ENCODE results near the gene PCDHB9. TPM values are rescaled to one million over a fixed set of nuclear protein-coding genes. Genes with fewer than 3 reads are reported as not detected.
"Not testable (repeated sequence)": the region's sequence is repeated elsewhere in the genome, so short reads cannot be mapped to it uniquely, and the experiment has no call there.

The PCDHB9 gene
- total and polyA plus RNA-seq, 8 donors = 1.3 to 5.1 (median 4.1) TPM

DNA sequence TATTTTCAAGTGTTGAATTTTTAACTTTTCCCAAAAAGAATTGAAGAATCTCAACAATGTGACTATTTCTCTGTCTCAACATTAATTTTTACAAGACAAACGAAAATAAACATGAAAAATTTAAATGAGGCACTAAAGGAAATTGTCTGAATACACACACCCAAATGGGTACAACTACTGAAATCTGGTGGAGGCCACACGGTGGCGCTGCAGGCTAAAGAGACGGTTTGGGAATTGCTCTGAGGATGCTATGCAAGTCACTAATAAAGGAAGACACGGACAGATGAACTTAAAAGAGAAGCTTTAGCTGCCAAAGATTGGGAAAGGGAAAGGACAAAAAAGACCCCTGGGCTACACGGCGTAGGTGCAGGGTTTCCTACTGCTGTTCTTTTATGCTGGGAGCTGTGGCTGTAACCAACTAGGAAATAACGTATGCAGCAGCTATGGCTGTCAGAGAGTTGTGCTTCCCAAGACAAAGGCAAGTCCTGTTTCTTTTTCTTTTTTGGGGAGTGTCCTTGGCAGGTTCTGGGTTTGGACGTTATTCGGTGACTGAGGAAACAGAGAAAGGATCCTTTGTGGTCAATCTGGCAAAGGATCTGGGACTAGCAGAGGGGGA is 5.3 kb downstream of the PCDHB9 start, which contains the start of gene PCDHB10:
Gene PCDHB10, plus strand, starts transcription at position 244 of the 616 bp plus-strand sequence. Its CDS starts 200 bp downstream, at position 444.
- Histone ChIP-seq H3K4me3 (no peak within 1 kb of the TSS), H3K9me3 (peaks cover 0 to 72% of the 10 kb centered on the region in 2 donors), H3K27ac (no peak within 1 kb of the TSS), H3K4me1 (no peaks in the 10 kb centered on the region), H3K36me3 (no peaks in the 10 kb centered on the region), H3K27me3 (peaks cover 3 to 38% of the 10 kb centered on the region in 2 donors)
- TF ChIP-seq, protein P1, sequence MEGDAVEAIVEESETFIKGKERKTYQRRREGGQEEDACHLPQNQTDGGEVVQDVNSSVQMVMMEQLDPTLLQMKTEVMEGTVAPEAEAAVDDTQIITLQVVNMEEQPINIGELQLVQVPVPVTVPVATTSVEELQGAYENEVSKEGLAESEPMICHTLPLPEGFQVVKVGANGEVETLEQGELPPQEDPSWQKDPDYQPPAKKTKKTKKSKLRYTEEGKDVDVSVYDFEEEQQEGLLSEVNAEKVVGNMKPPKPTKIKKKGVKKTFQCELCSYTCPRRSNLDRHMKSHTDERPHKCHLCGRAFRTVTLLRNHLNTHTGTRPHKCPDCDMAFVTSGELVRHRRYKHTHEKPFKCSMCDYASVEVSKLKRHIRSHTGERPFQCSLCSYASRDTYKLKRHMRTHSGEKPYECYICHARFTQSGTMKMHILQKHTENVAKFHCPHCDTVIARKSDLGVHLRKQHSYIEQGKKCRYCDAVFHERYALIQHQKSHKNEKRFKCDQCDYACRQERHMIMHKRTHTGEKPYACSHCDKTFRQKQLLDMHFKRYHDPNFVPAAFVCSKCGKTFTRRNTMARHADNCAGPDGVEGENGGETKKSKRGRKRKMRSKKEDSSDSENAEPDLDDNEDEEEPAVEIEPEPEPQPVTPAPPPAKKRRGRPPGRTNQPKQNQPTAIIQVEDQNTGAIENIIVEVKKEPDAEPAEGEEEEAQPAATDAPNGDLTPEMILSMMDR (IDR thresholded peaks at IDR 0.05) = peak in 1 of 2 donors; percentile 13
- intact Hi-C loops (cut with DNase I) = no loop called here
- ATAC-seq = no peak
- peak in 1 of 4 donors; percentile 29 for DNase-seq

DNA sequence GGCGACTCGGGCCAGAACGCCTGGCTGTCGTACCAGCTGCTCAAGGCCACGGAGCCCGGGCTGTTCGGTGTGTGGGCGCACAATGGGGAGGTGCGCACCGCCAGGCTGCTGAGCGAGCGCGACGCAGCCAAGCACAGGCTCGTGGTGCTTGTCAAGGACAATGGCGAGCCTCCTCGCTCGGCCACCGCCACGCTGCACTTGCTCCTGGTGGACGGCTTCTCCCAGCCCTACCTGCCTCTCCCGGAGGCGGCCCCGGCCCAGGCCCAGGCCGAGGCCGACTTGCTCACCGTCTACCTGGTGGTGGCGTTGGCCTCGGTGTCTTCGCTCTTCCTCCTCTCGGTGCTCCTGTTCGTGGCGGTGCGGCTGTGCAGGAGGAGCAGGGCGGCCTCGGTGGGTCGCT is 7.4 kb downstream of the PCDHB9 start:
- H3K27ac ChIP-seq; H3K4me3 ChIP-seq; intact Hi-C loops (cut with DNase I); H3K4me1 ChIP-seq; DNase-seq; ATAC-seq; H3K36me3 ChIP-seq: not testable (repeated sequence)
- peaks cover 3 to 29% of the 10 kb centered on the region in 2 donors for H3K27me3 ChIP-seq
- H3K9me3 ChIP-seq = peaks cover 5 to 86% of the 10 kb centered on the region in 2 donors

DNA sequence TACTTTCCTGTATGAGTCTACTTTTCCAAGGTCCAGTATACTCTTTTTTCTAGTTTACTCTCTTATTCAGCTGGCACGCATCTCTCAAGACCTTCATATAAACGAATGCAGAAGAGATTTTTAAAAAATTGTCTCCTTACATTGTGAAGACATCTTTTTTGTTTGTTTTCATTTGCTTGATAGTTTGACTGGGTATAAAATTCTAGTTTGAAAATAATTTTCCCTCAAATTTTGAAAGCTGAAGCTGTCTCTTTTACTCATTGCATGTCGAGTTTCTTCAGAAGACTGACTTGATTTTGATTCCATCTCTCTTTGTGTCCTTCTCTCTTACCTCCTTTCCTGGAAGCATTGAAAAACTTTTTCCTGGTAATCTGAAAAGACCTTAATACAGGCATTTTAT is 9.4 kb downstream of the PCDHB9 start:
- TF ChIP-seq, protein P1 (IDR thresholded peaks at IDR 0.05) = no peak
- Histone ChIP-seq H3K27me3 (peaks cover 0 to 36% of the 10 kb centered on the region in 2 donors), H3K27ac (no peak overlapping the region), H3K36me3 (no peaks in the 10 kb centered on the region), H3K4me1 (no peaks in the 10 kb centered on the region), H3K9me3 (peaks cover 5 to 84% of the 10 kb centered on the region in 2 donors), H3K4me3 (no peak overlapping the region)
- intact Hi-C loops (cut with DNase I) = no loop called here
- no peak for ATAC-seq
- no peak for DNase-seq

DNA sequence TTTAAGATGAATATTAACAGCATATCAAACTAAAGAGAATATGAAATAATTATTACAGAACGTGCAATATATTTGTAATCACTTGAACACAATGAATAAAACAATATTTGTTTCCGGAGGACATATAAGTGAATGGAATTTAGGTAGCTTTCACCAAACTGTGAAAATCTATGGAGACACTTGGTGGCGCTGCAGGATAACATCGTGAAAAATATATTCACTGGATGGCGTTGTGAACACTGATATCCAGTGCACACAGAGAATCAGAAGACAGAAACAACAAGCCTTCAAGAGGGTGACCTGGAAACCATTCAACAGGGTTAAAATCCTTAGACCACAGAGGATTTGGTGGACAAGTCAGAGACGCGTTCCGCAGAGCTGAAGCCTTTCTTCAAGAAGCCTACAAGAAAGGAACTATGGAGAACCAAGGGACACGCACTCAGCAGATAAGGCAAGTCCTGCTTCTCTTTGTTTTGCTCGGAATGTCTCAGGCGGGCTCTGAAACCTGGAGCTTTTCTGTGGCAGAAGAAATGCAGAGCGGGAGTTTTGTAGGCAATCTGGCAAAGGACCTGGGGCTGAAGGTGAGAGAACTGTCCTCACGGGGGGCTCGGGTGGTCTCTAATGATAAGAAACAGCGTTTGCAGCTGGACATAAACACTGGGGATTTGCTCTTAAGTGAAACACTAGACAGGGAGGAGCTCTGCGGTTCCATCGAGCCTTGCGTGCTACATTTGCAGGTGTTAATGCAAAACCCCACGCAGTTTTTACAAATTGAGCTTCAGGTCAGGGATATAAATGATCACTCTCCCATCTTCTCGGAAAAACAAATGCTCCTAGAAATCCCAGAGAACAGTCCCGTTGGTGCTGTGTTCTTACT is 12.6 kb downstream of the PCDHB9 start, which contains the start of gene PCDHB11:
Gene PCDHB11, plus strand, starts transcription at position 269 of the 877 bp plus-strand sequence. Its CDS starts 148 bp downstream, at position 417.
- Histone ChIP-seq H3K4me3 (no peak within 1 kb of the TSS), H3K36me3 (no peaks in the 10 kb centered on the region), H3K4me1 (no peaks in the 10 kb centered on the region), H3K27me3 (peaks cover 0 to 33% of the 10 kb centered on the region in 2 donors), H3K27ac (no peak within 1 kb of the TSS), H3K9me3 (peaks cover 5 to 92% of the 10 kb centered on the region in 2 donors)
- no peak for DNase-seq
- intact Hi-C loops (cut with DNase I) = no loop called here
- peak; percentile 26 for ATAC-seq
- TF ChIP-seq, protein P1 (IDR thresholded peaks at IDR 0.05) = no peak

DNA sequence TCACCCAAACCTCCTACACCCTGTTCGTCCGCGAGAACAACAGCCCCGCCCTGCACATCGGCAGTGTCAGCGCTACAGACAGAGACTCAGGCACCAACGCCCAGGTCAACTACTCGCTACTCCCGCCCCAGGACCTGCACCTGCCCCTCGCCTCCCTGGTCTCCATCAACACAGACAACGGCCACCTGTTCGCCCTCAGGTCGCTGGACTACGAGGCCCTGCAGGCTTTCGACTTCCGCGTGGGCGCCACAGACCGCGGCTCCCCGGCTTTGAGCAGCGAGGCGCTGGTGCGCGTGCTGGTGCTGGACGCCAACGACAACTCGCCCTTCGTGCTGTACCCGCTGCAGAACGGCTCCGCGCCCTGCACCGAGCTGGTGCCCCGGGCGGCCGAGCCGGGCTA is 14.2 kb downstream of the PCDHB9 start:
- not testable (repeated sequence) for DNase-seq, ATAC-seq
- peaks cover 5 to 83% of the 10 kb centered on the region in 2 donors for H3K9me3 ChIP-seq

DNA sequence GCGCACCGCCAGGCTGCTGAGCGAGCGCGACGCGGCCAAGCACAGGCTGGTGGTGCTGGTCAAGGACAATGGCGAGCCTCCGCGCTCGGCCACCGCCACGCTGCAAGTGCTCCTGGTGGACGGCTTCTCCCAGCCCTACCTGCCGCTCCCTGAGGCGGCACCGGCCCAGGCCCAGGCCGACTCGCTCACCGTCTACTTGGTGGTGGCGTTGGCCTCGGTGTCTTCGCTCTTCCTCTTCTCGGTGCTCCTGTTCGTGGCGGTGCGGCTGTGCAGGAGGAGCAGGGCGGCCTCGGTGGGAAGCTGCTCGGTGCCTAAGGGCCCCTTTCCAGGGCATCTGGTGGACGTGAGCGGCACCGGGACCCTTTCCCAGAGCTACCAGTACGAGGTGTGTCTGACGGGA is 14.7 kb downstream of the PCDHB9 start:
- ATAC-seq; H3K36me3 ChIP-seq; H3K27ac ChIP-seq; intact Hi-C loops (cut with DNase I); H3K4me3 ChIP-seq; H3K4me1 ChIP-seq: not testable (repeated sequence)
- Histone ChIP-seq H3K27me3 (peaks cover 0 to 32% of the 10 kb centered on the region in 2 donors), H3K9me3 (peaks cover 5 to 78% of the 10 kb centered on the region in 2 donors)
- DNase-seq = peak in 1 of 4 donors; percentile 59

More for the DNA sequence above, 14.2 kb downstream of the PCDHB9 start:
- peaks cover 0 to 32% of the 10 kb centered on the region in 2 donors for H3K27me3 ChIP-seq
- H3K4me3 ChIP-seq; H3K4me1 ChIP-seq; H3K27ac ChIP-seq; intact Hi-C loops (cut with DNase I); H3K36me3 ChIP-seq: not testable (repeated sequence)
